Suprapubic skin (tissue), 4 donors: ENCODE results near the gene RNF19B. TPM values are rescaled to one million over a fixed set of nuclear protein-coding genes. Genes with fewer than 3 reads are reported as not detected.

Experiments
- DNase-seq, 2 donors: peaks; one replicate each; pipeline ENCODE4 v3.0.0-alpha.2; 2019; ENCODE audit warnings: low spot score in 2 of 2
- H3K27ac ChIP-seq: fragments of 200-600 bp; sonication (generic); one replicate; pipeline ENCODE4 v1.5.1; 2019
- H3K27me3 ChIP-seq: fragments of 200-600 bp; sonication (generic); one replicate; pipeline ENCODE4 v1.5.1; 2019
- H3K36me3 ChIP-seq: fragments of 200-600 bp; sonication (generic); one replicate; pipeline ENCODE4 v1.5.1; 2019
- H3K4me1 ChIP-seq: fragments of 200-600 bp; sonication (generic); one replicate; pipeline ENCODE4 v1.5.1; 2019
- H3K4me3 ChIP-seq: fragments of 200-600 bp; sonication (generic); one replicate; pipeline ENCODE4 v1.5.1; 2019; ENCODE audit warnings: mild to moderate bottlenecking
- H3K9me3 ChIP-seq: fragments of 200-600 bp; sonication (generic); one replicate; pipeline ENCODE4 v1.5.1; 2019
- CTCF ChIP-seq, 2 donors: fragments of 200-600 bp in 1 of 2; fragments of 450-650 bp in 1 of 2; sonication (generic) in 1 of 2; IDR thresholded peaks; one replicate each; pipeline ENCODE4 v1.5.1; 2016 to 2019; ENCODE audit warnings: antibody characterized with exemption in 2 of 2, mild to moderate bottlenecking in 1 of 2, moderate library complexity in 1 of 2
- EP300 ChIP-seq: sonication (generic); formaldehyde crosslinking; IDR thresholded peaks from one replicate; pipeline ENCODE4 v1.6.1; 2017; ENCODE audit warnings: antibody characterized with exemption
- POLR2A ChIP-seq, 2 donors: fragments of 450-650 bp; IDR thresholded peaks; one replicate each; pipeline ENCODE4 v1.6.1; 2017; ENCODE audit warnings: antibody characterized with exemption in 2 of 2, mild to moderate bottlenecking in 2 of 2, moderate library complexity in 2 of 2
- POLR2AphosphoS5 ChIP-seq, 3 donors: sonication (generic); formaldehyde crosslinking; IDR thresholded peaks; one replicate each; pipeline ENCODE4 v1.6.1; 2017; ENCODE audit warnings: antibody characterized with exemption in 3 of 3
- WGBS: methylation state at CpG from one replicate; pipeline ENCODE4 v1.1.5; 2018; 5-methylcytosine and 5-hydroxymethylcytosine counted together
- total RNA-seq, 4 donors: library from RNA; depleted of rRNA; stranded (reverse); fragments of >200 nt; gene quantifications; one replicate each; pipeline ENCODE4 v1.1.0, GENCODE V29; 2016

The RNF19B gene
- total RNA-seq, 4 donors from 2014 or later: 33.1 to 55.5 (median 43.0) TPM

- no peak for TF ChIP-seq POLR2AphosphoS5 (IDR thresholded peaks at IDR 0.05)
- TF ChIP-seq POLR2A (IDR thresholded peaks at IDR 0.05): no peak
- TF ChIP-seq EP300: no peak
- no peak for TF ChIP-seq CTCF (IDR thresholded peaks at IDR 0.05)
- peaks cover 55% of the 10 kb centered on the region for H3K4me1 ChIP-seq
- H3K27me3 ChIP-seq: no peaks in the 10 kb centered on the region
- no peaks in the 10 kb centered on the region for H3K9me3 ChIP-seq
- DNase-seq: no peak
- H3K27ac ChIP-seq: peak overlapping the region; percentile 72
- 64% methylated on average over 2 of the region's 2 CpGs for WGBS
- peaks cover 3% of the 10 kb centered on the region for H3K36me3 ChIP-seq
- no peak overlapping the region for H3K4me3 ChIP-seq
Measured at GRCh38 chr1:33004613-33005012, 40.0 kb upstream of the RNF19B start.

GRCh38 chr1:33003657-33004056 lies 39.0 kb upstream of the RNF19B start:
- Histone ChIP-seq H3K27ac (no peak overlapping the region), H3K4me3 (no peak overlapping the region), H3K9me3 (no peaks in the 10 kb centered on the region), H3K27me3 (no peaks in the 10 kb centered on the region), H3K4me1 (peaks cover 51% of the 10 kb centered on the region), H3K36me3 (no peaks in the 10 kb centered on the region)
- TF ChIP-seq EP300 (no peak), CTCF (IDR thresholded peaks at IDR 0.05) (no peak), POLR2A (IDR thresholded peaks at IDR 0.05) (no peak), POLR2AphosphoS5 (IDR thresholded peaks at IDR 0.05) (no peak)
- WGBS: 65% methylated on average over 4 of the region's 4 CpGs
- DNase-seq: no peak

- TF ChIP-seq EP300: no peak
- TF ChIP-seq POLR2AphosphoS5 (IDR thresholded peaks at IDR 0.05): no peak
- no peak for TF ChIP-seq POLR2A (IDR thresholded peaks at IDR 0.05)
- TF ChIP-seq CTCF (IDR thresholded peaks at IDR 0.05): no peak
Measured at GRCh38 chr1:33002006-33002405, 37.4 kb upstream of the RNF19B start.

GRCh38 chr1:33001282-33001681 lies 36.7 kb upstream of the RNF19B start:
- no peak for DNase-seq
- WGBS: 90% methylated on average over 2 of the region's 2 CpGs
- Histone ChIP-seq H3K4me3 (no peak overlapping the region), H3K27ac (no peak overlapping the region), H3K9me3 (no peaks in the 10 kb centered on the region), H3K4me1 (peaks cover 43% of the 10 kb centered on the region), H3K27me3 (no peaks in the 10 kb centered on the region), H3K36me3 (no peaks in the 10 kb centered on the region)
- TF ChIP-seq POLR2AphosphoS5 (IDR thresholded peaks at IDR 0.05) (no peak), CTCF (IDR thresholded peaks at IDR 0.05) (no peak), POLR2A (IDR thresholded peaks at IDR 0.05) (no peak), EP300 (no peak)

More at GRCh38 chr1:33002006-33002405, 37.4 kb upstream of the RNF19B start:
- DNase-seq: no peak
- Histone ChIP-seq H3K4me3 (no peak overlapping the region), H3K9me3 (no peaks in the 10 kb centered on the region), H3K27me3 (no peaks in the 10 kb centered on the region), H3K36me3 (no peaks in the 10 kb centered on the region), H3K4me1 (peaks cover 46% of the 10 kb centered on the region), H3K27ac (no peak overlapping the region)
- WGBS: 89% methylated on average over 4 of the region's 4 CpGs

GRCh38 chr1:33000427-33001026 lies 35.9 kb upstream of the RNF19B start:
- TF ChIP-seq EP300: no peak
- H3K4me3 ChIP-seq: no peak overlapping the region
- H3K9me3 ChIP-seq: no peaks in the 10 kb centered on the region
- no peaks in the 10 kb centered on the region for H3K27me3 ChIP-seq
- no peak overlapping the region for H3K27ac ChIP-seq
- peaks cover 36% of the 10 kb centered on the region for H3K4me1 ChIP-seq
- no peak for DNase-seq
- WGBS: 81% methylated on average over 4 of the region's 4 CpGs
- no peaks in the 10 kb centered on the region for H3K36me3 ChIP-seq

GRCh38 chr1:32998997-32999396 lies 34.4 kb upstream of the RNF19B start:
- DNase-seq: no peak
- no peak overlapping the region for H3K4me3 ChIP-seq
- TF ChIP-seq POLR2A (IDR thresholded peaks at IDR 0.05) (no peak), POLR2AphosphoS5 (IDR thresholded peaks at IDR 0.05) (no peak), CTCF (IDR thresholded peaks at IDR 0.05) (no peak), EP300 (no peak)
- WGBS: no CpG with 5 or more reads among the region's 4 CpGs
- no peaks in the 10 kb centered on the region for H3K9me3 ChIP-seq
- H3K27ac ChIP-seq: no peak overlapping the region
- no peaks in the 10 kb centered on the region for H3K27me3 ChIP-seq
- peaks cover 24% of the 10 kb centered on the region for H3K4me1 ChIP-seq
- H3K36me3 ChIP-seq: no peaks in the 10 kb centered on the region
